ENCODE measurements around the gene RGP1. TPM values are rescaled to one million over a fixed set of nuclear protein-coding genes. Genes with fewer than 3 reads are reported as not detected.
A peak's percentile ranks its signal among the peaks of the same experiment; 100 is the strongest.

Gene RGP1
- polyA plus RNA-seq, 1 of the 3 experiments (the other 2 are of a cell fraction) = 16.1 TPM

DNA sequence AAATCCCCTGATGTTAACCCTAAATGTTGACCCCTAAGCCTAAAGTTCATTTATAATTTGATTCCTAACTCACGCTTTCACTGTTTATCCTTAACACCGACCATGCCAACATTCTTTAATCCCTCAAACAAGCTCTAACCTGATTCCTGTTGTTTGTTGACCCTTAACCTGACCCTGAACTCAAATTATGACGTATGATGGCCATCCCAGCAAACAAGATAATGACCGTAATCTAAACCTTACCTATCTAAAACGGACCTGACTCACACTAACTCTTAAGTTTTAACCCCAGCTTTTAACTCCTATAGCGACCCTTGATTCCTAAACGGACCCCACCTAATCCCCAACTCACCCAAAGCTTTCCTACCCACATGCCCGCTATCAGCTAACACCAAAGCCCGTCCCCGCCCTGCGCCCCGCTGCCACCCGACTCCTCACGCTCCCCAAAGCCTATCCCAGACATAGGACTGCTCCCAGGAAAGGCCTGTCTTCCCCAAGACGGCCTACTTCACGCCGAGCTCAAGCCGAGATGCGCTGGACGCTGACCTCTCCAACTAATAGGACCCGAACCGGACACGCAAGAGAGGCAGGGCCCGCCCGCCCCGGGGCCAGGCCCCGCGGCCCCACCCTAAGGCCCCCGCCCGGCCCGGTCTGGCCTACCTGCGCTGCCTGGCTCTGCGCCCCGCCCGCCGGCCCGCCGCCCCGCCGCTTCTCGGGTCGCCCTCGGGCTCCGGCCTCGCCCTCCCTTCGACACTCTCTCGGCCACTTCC lies 17.5 kb upstream of the RGP1 start:
- Histone ChIP-seq H3F3A (replicated peaks; ENCODE audit: insufficient read depth) (peaks cover 63% of the 10 kb centered on the region), H3K9me2 (no peaks in the 10 kb centered on the region), H3K27ac (ENCODE audit: low read depth in 2 of 2, low read length in 1 of 2) (peak overlapping the region; percentile 88 to 94), H3K36me3 (replicated peaks in 1 of 2; ENCODE audit: control insufficient read depth in 1 of 2, insufficient read depth in 2 of 2, low read length in 1 of 2) (peaks cover 19 to 28% of the 10 kb centered on the region in 2 experiments), H3K4me2 (peak overlapping the region; percentile 91), H3K4me3 (ENCODE audit: low read depth in 2 of 2, low read length in 1 of 2) (peak overlapping the region; percentile 89 to 96), H3K79me2 (ENCODE audit: insufficient read depth) (peaks cover 81% of the 10 kb centered on the region), H2AFZ (ENCODE audit: low read depth) (no peak overlapping the region), H4K20me1 (ENCODE audit: insufficient read depth) (peaks cover 21% of the 10 kb centered on the region), H3K9ac (peak overlapping the region; percentile 94), H3K4me1 (ENCODE audit: control insufficient read depth in 1 of 2, insufficient read depth in 2 of 2, low read depth in 1 of 2, low read length in 1 of 2) (peaks cover 38 to 48% of the 10 kb centered on the region in 2 experiments), H3K9me3 (no peaks in the 10 kb centered on the region), H3K27me3 (ENCODE audit: insufficient read depth) (no peaks in the 10 kb centered on the region)
- no peak for DNase-seq
- POLR2A ChIA-PET = interaction anchor here (0.8 to 3.1 kb wide), 12 partner anchors 12 to 73 kb away, joined by 3 to 28 read pairs (median 7); partner anchors contain the start of genes ARHGEF39, CCDC107, GBA2 and RGP1
- CTCF ChIA-PET = interaction anchor here (0.8 to 9.7 kb wide), 22 partner anchors 10 to 193 kb away, joined by 3 to 103 read pairs (median 4); partner anchors contain the start of genes ARHGEF39, CCDC107, GBA2 and HINT2
- WGBS (ENCODE audit: low lambda C conversion rate) = under 1% methylated on average over 26 of the region's 47 CpGs
- TF ChIP-seq NFIC (IDR thresholded peaks at IDR 0.05; ENCODE audit: borderline replicate concordance) (no peak), MXI1 (IDR thresholded peaks at IDR 0.05; ENCODE audit: low read depth, low read length) (peak; percentile 47), JUND (IDR thresholded peaks at IDR 0.05) (no peak)

DNA sequence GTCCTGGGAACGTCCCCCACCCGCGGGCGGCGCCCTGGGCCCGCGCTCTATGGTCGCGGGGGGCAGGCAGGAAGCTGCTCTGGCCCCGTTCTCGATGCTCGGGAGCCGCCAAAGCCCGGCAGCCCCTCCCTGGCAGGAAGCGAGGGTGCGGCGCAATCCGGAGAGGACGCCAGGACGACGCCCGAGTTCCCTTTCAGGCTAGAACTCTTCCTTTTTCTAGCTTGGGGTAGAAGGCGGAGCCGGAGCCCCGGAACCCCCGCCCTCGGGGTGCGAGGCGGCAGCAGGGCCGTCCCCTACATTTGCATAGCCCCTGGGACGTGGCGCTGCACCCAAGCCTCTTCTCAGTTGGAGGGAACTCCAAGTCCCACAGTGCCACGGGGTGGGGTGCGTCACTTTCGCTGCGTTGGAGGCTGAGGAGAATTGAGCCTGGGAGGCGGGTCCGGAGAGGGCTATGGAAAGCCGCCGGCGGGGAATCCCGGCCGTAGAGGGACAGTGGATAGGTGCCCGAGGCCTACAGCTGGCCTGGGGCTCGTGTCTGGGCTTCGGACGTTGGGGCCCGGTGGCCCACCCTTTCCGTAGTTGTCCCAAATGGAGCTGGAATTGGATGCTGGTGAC lies 16.8 kb upstream of the RGP1 start, which contains the start of the genes CREB3 and TLN1:
Gene CREB3 (plus strand): TSS at position 482 of the 615 bp plus-strand sequence. CDS start 107 bp downstream, at position 589.
Gene TLN1 (minus strand): TSS at position 11 of the 615 bp plus-strand sequence. CDS start 6,501 bp downstream, outside the sequence.
- H3K79me2 ChIP-seq (ENCODE audit: insufficient read depth) = peaks cover 74% of the 10 kb centered on the region
- peaks cover 68% of the 10 kb centered on the region for H3F3A ChIP-seq (replicated peaks; ENCODE audit: insufficient read depth)
- H3K9me3 ChIP-seq = no peaks in the 10 kb centered on the region
- no peaks in the 10 kb centered on the region for H3K27me3 ChIP-seq (ENCODE audit: insufficient read depth)
- POLR2A ChIA-PET = interaction anchor here (0.8 to 3.1 kb wide), 12 partner anchors 11 to 74 kb away, joined by 3 to 28 read pairs (median 6); partner anchors contain the start of genes ARHGEF39, CCDC107, GBA2 and RGP1
- WGBS (ENCODE audit: low lambda C conversion rate) = 0% methylated on average over 13 of the region's 49 CpGs
- H4K20me1 ChIP-seq (ENCODE audit: insufficient read depth) = peaks cover 16% of the 10 kb centered on the region
- H3K4me3 ChIP-seq (ENCODE audit: low read depth in 2 of 2, low read length in 1 of 2) = peak within 1 kb of the TSS; percentile 89 to 96
- H3K9me2 ChIP-seq = no peaks in the 10 kb centered on the region
- peak within 1 kb of the TSS; percentile 88 to 94 for H3K27ac ChIP-seq (ENCODE audit: low read depth in 2 of 2, low read length in 1 of 2)
- H3K4me2 ChIP-seq = peak within 1 kb of the TSS; percentile 91
- 0 out of 2 replicates have a peak within 1 kb of the TSS, but pooled peaks have one; percentile 27 for H2AFZ ChIP-seq (ENCODE audit: low read depth)
- CTCF ChIA-PET = interaction anchor here (0.7 to 9.7 kb wide), 23 partner anchors 9 to 150 kb away, joined by 3 to 103 read pairs (median 5); partner anchors contain the start of genes ARHGEF39, CCDC107, GBA2 and HINT2
- H3K36me3 ChIP-seq (replicated peaks in 1 of 2; ENCODE audit: control insufficient read depth in 1 of 2, insufficient read depth in 2 of 2, low read length in 1 of 2) = peaks cover 26 to 35% of the 10 kb centered on the region in 2 experiments
- DNase-seq = peak; percentile 97
- H3K4me1 ChIP-seq (ENCODE audit: control insufficient read depth in 1 of 2, insufficient read depth in 2 of 2, low read depth in 1 of 2, low read length in 1 of 2) = peaks cover 34 to 49% of the 10 kb centered on the region in 2 experiments
- peak within 1 kb of the TSS; percentile 94 for H3K9ac ChIP-seq
- TF ChIP-seq GABPA (IDR thresholded peaks at IDR 0.05; ENCODE audit: low read depth) (peak; percentile 94), FOXJ3 (CRISPR knock-in tag; IDR thresholded peaks at IDR 0.05) (0 out of 2 replicates have a peak, but pooled peaks have one; percentile 20), ZBTB33 (IDR thresholded peaks at IDR 0.05; ENCODE audit: borderline replicate concordance, low read depth) (no peak; the same call in 1 of the 2 replicates), MEF2A (IDR thresholded peaks at IDR 0.05; ENCODE audit: borderline replicate concordance, low read depth) (no peak), SIN3A (IDR thresholded peaks at IDR 0.05; ENCODE audit: borderline replicate concordance, low read depth, low read length) (peak; percentile 82), POLR2AphosphoS5 (IDR thresholded peaks at IDR 0.05; ENCODE audit: low read depth, low read length) (peak; percentile 59; the same call in 1 of the 2 replicates), GATA2 (CRISPR knock-in tag; IDR thresholded peaks at IDR 0.05) (no peak), CHD2 (IDR thresholded peaks at IDR 0.05; ENCODE audit: low read length, partially characterized antibody) (peak; percentile 65), RCOR1 (IDR thresholded peaks at IDR 0.05; ENCODE audit: low read length) (peak; percentile 27), ELF1 (IDR thresholded peaks at IDR 0.05) (peak; percentile 90), NRF1 (IDR thresholded peaks at IDR 0.05; ENCODE audit: low read depth, low read length) (no peak; the same call in 1 of the 2 replicates), TCF12 (IDR thresholded peaks at IDR 0.05) (0 out of 2 replicates have a peak, but pooled peaks have one; percentile 45), MAX (IDR thresholded peaks at IDR 0.05; ENCODE audit: low read depth) (peak; percentile 81), REST (IDR thresholded peaks at IDR 0.05; ENCODE audit: low read depth, low read length) (no peak)
